HG02623 (cell line): Measurements from ENCODE around the gene RILPL1.
"Not testable (repeated sequence)": the region's sequence is repeated elsewhere in the genome, so short reads cannot be mapped to it uniquely, and the experiment has no call there.

Source experiments
- ATAC-seq: cut with Tn5 transposase; IDR thresholded peaks from one replicate; pipeline ENCODE4 v1.9.1; 2021; ENCODE audit warnings: moderate library complexity; ENCODE audit not compliant: unreplicated experiment

RILPL1 gene

GRCh38 chr12:123530668-123531067 is 2.9 kb downstream of the RILPL1 start:
- ATAC-seq = no peak

GRCh38 chr12:123529686-123530085 is 3.8 kb downstream of the RILPL1 start:
- no peak for ATAC-seq

- no peak for ATAC-seq
Observed at GRCh38 chr12:123528858-123529257, 4.7 kb downstream of the RILPL1 start.

GRCh38 chr12:123526542-123527080 is 6.9 kb downstream of the RILPL1 start:
- ATAC-seq = no peak

- ATAC-seq = no peak
Observed at GRCh38 chr12:123524378-123524777, 9.1 kb downstream of the RILPL1 start.

- no peak for ATAC-seq
Observed at GRCh38 chr12:123523518-123523917, 10.0 kb downstream of the RILPL1 start.

- ATAC-seq = no peak
Observed at GRCh38 chr12:123522164-123522563, 11.4 kb downstream of the RILPL1 start.

- no peak for ATAC-seq
Observed at GRCh38 chr12:123520567-123521474, 12.7 kb downstream of the RILPL1 start.

GRCh38 chr12:123519141-123520001 is 14.1 kb downstream of the RILPL1 start:
- no peak for ATAC-seq

GRCh38 chr12:123516216-123516780 is 17.2 kb downstream of the RILPL1 start:
- ATAC-seq = no peak

- ATAC-seq = not testable (repeated sequence)
Observed at GRCh38 chr12:123514582-123515221, 18.8 kb downstream of the RILPL1 start.

GRCh38 chr12:123513805-123514204 is 19.7 kb downstream of the RILPL1 start:
- no peak for ATAC-seq

- no peak for ATAC-seq
Observed at GRCh38 chr12:123512838-123513665, 20.5 kb downstream of the RILPL1 start.

GRCh38 chr12:123506843-123507236 is 26.7 kb downstream of the RILPL1 start:
- no peak for ATAC-seq

- no peak for ATAC-seq
Observed at GRCh38 chr12:123506059-123506842, 27.3 kb downstream of the RILPL1 start.

GRCh38 chr12:123502163-123502704 is 31.3 kb downstream of the RILPL1 start:
- no peak for ATAC-seq

- no peak for ATAC-seq
Observed at GRCh38 chr12:123499332-123499731, 34.2 kb downstream of the RILPL1 start.

GRCh38 chr12:123498126-123498825 is 35.2 kb downstream of the RILPL1 start:
- ATAC-seq = no peak
